Activated CD4-positive, alpha-beta T cell treated with anti-CD3 and anti-CD28 coated beads, Interleukin-2, amount 10 ng/mL, durations not matched to agents 7 days and 5 days (primary cell): ENCODE measurements around the gene ACOX2. TPM values are rescaled to one million over a fixed set of nuclear protein-coding genes. Genes with fewer than 3 reads are reported as not detected.

Experiments
- CTCF ChIA-PET: fragments of 350-600 bp; sonication (Branson Sonifier 250); formaldehyde crosslinking; loops from one replicate; lab custom pipeline; 2021; ENCODE audit warnings: antibody characterized with exemption; lab: Charles Lee
- POLR2A ChIA-PET: fragments of 350-600 bp; sonication (Branson Sonifier 250); formaldehyde crosslinking; loops from one replicate; lab custom pipeline; 2021; ENCODE audit warnings: antibody characterized with exemption; lab: Charles Lee
- DNase-seq: peaks from one replicate; pipeline ENCODE4 v3.0.0-alpha.2; 2020
- H3K27ac Mint-ChIP-seq: one replicate; pipeline ENCODE4 v1.8.0; 2021; ENCODE audit warnings: mild to moderate bottlenecking, moderate library complexity, mixed read lengths
- H3K27me3 Mint-ChIP-seq: one replicate; pipeline ENCODE4 v1.8.0; 2021; ENCODE audit warnings: mixed read lengths
- H3K36me3 Mint-ChIP-seq: one replicate; pipeline ENCODE4 v1.8.0; 2021; ENCODE audit warnings: low read depth, mixed read lengths
- H3K4me1 Mint-ChIP-seq: one replicate; pipeline ENCODE4 v1.8.0; 2021; ENCODE audit warnings: mixed read lengths
- H3K4me3 Mint-ChIP-seq: one replicate; pipeline ENCODE4 v1.8.0; 2021; ENCODE audit warnings: mild to moderate bottlenecking, moderate library complexity, mixed read lengths
- H3K9me3 Mint-ChIP-seq: one replicate; pipeline ENCODE4 v1.8.0; 2021; ENCODE audit warnings: mixed read lengths
- total RNA-seq, 2 experiments: library from RNA; stranded (reverse); gene quantifications; one replicate each; pipeline ENCODE4 v1.2.3, GENCODE V29; 2021

Gene ACOX2
- total RNA-seq, 2 experiments from 2014 or later, result not detected

GRCh38 chr3:58574106-58574505, 37.1 kb upstream of the ACOX2 start:
- Mint-ChIP-seq H3K27ac (no peak overlapping the region), H3K4me1 (no peaks in the 10 kb centered on the region), H3K36me3 (no peaks in the 10 kb centered on the region), H3K9me3 (no peaks in the 10 kb centered on the region), H3K4me3 (no peak overlapping the region), H3K27me3 (peaks cover 6% of the 10 kb centered on the region)
- POLR2A ChIA-PET, result no interaction called here
- DNase-seq, result no peak
- CTCF ChIA-PET, result no interaction called here

- H3K9me3 Mint-ChIP-seq, result no peaks in the 10 kb centered on the region
- CTCF ChIA-PET, result no interaction called here
- POLR2A ChIA-PET, result no interaction called here
- no peaks in the 10 kb centered on the region for H3K36me3 Mint-ChIP-seq
- H3K4me1 Mint-ChIP-seq, result peaks cover 3% of the 10 kb centered on the region
- H3K4me3 Mint-ChIP-seq, result no peak overlapping the region
- no peak for DNase-seq
- no peak overlapping the region for H3K27ac Mint-ChIP-seq
- H3K27me3 Mint-ChIP-seq, result peaks cover 6% of the 10 kb centered on the region
Measured at GRCh38 chr3:58573640-58574039, 36.6 kb upstream of the ACOX2 start.

DNA sequence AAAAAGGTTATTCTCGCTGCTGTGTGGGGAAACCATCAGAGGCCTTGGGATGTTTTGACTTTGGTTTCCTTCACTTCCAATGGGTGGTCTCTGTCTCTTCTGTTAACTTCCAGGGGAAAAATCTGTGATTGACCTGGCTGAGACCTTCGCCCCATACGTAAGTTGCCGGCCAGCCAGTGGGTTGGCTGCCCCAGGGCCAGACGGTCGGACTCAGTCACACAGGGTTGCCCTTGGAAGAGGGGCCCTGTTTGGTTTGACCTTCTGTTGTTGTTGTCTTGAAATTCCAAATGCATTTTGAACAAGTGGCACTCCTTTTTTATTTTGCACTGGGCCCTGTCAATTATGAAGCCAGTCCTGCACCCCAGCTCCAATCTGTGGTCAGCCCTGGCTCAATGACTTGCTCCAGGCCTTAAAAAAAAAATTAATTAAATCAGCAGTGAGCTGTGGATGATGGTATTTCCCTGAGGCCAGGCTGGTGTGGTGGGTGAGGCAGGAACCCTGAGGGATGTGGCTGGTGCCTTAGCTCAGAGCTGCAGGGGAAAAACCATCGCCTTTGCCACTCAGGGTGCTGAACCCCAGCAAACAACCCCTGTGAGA, 35.7 kb upstream of the ACOX2 start:
- no peak for DNase-seq
- Mint-ChIP-seq H3K27me3 (peaks cover 6% of the 10 kb centered on the region), H3K4me3 (no peak overlapping the region), H3K4me1 (peaks cover 4% of the 10 kb centered on the region), H3K9me3 (no peaks in the 10 kb centered on the region), H3K36me3 (no peaks in the 10 kb centered on the region), H3K27ac (no peak overlapping the region)
- CTCF ChIA-PET, result no interaction called here
- POLR2A ChIA-PET, result no interaction called here

DNA sequence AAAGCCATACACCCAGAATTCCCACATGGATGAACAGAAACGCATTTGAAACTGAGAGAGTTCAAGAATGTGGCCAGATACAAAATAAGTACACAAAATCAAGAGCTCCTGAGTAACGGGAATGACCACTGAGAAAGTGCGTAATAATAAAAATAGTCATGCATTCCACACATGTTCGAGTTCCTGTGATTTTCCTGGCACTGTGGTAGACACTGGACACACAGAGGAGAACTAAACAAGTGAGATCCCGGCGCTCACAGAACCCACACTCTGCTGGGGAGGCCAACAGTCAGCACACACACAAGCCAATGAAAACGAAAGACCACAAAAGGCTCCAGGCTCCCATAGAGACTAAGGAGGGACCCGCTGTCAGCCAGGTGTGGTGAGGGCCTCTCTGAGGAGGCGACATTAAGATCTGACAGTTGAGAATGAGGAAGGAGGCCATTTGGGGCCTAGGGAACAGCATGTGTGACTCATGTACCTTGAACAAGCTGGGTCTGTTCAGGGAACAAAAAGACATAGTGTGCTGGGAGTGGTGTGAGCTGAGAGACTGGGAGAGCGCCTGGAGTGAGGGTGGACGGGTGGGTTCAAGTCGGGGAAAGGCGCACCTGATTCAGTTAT, 35.1 kb upstream of the ACOX2 start:
- no peaks in the 10 kb centered on the region for H3K36me3 Mint-ChIP-seq
- H3K27ac Mint-ChIP-seq, result no peak overlapping the region
- H3K4me1 Mint-ChIP-seq, result peaks cover 4% of the 10 kb centered on the region
- H3K27me3 Mint-ChIP-seq, result peaks cover 6% of the 10 kb centered on the region
- CTCF ChIA-PET, result interaction anchor here (0.7 to 1.1 kb wide), 2 partner anchors 13 to 15 kb away, joined by 3 to 4 read pairs; no protein-coding TSS in a partner anchor
- no peak for DNase-seq
- no peaks in the 10 kb centered on the region for H3K9me3 Mint-ChIP-seq
- no peak overlapping the region for H3K4me3 Mint-ChIP-seq
- POLR2A ChIA-PET, result no interaction called here

DNA sequence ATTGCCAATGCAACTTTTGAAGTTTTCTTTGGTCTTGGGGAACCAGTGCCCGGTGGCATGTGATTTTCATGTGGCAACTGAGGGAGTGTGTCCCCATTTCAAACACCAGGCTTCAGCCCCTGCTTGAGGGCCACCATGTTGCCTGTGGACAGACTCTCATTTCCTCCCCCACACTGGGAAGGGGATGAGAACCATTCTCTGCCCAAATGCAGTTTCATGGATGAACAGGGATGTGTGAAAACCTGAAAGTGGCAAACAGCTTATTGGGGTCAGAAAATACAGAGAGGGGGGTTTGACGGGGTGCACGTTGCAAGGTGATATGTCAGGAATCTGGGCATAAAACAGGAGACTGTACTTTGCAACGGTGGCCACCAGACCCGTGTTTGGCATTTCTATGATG, 33.9 kb upstream of the ACOX2 start:
- Mint-ChIP-seq H3K27me3 (peaks cover 6% of the 10 kb centered on the region), H3K36me3 (no peaks in the 10 kb centered on the region), H3K4me1 (peaks cover 4% of the 10 kb centered on the region), H3K4me3 (no peak overlapping the region), H3K9me3 (no peaks in the 10 kb centered on the region), H3K27ac (no peak overlapping the region)
- CTCF ChIA-PET, result interaction anchor here (1.1 to 3.7 kb wide), 3 partner anchors 12 to 60 kb away, joined by 4 to 19 read pairs (median 5); no protein-coding TSS in a partner anchor
- DNase-seq, result no peak
- POLR2A ChIA-PET, result no interaction called here

DNA sequence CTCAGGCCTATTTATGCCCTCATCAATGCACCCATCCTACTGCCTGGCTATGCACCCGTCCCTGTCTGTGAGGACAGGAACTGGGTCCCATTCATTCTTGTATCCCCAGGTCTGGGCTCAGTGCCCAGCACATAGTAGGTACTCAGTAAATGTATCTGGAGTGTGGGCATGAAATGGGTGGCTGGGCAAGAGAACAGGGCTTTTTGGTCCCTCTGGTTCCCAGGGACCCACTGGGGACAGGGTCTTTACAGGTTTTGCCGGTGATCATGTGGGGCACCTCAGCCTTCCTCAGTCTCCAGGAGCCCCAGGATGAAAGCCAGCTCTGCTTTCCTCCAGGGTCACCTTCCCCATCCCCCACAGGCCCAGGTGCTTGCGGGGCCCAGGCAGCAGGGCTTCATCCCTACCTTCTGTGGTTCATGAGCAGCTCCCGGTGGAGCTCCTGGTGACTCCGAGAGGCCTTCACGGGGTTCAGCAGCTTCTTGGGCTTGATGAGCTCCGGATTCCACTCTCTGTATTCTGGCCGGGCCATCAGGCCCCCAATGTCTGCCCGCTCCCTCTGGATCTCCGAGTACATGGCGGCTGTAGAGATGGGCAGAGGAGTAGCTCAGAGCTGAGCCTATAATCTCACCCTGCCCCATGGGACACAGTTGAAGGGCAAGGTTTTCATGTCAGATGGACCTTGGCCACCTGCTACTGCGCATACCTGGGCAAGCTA, 32.5 kb upstream of the ACOX2 start:
- peaks cover 4% of the 10 kb centered on the region for H3K4me1 Mint-ChIP-seq
- no peak overlapping the region for H3K27ac Mint-ChIP-seq
- DNase-seq, result no peak
- no peaks in the 10 kb centered on the region for H3K9me3 Mint-ChIP-seq
- ChIA-PET POLR2A (no interaction called here), CTCF (interaction anchor here (1.0 to 3.7 kb wide), 4 partner anchors 14 to 61 kb away, joined by 3 to 19 read pairs (median 4); no protein-coding TSS in a partner anchor)
- no peaks in the 10 kb centered on the region for H3K36me3 Mint-ChIP-seq
- no peak overlapping the region for H3K4me3 Mint-ChIP-seq
- H3K27me3 Mint-ChIP-seq, result peaks cover 6% of the 10 kb centered on the region

DNA sequence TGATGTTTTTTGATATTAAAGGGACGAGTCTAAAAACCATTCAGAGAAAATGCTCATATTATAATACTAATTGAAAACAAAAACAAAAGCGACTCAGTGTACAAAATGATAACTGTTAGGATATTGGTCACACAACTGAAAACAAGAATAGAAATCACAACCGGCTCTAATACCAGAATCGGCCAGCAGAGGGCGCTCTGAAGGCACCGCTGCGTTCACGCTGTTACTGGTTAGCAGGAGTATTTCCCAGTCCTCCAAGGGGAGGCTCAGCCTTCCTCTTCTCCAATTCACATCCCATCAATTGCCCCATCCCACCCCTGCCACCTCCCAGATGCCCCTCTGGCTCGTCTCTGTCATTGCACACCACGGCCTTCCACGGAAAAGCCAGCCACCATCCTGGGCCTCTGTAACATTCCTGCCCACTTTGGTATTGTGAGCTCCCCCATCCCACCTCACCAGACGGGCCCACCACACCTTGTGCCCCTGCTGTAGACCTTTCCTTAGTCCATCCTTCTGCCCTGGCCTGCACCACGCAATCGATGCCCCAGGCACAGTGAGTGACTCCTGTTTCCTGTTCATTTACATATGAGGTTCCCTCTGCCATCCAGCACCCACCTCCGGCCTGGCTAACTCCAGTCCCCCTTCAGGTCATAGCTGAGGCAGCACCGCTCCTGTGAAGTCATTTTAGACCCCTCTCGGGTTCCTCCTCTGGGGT, 31.7 kb upstream of the ACOX2 start:
- POLR2A ChIA-PET, result no interaction called here
- CTCF ChIA-PET, result interaction anchor here (1.0 to 3.7 kb wide), 4 partner anchors 15 to 62 kb away, joined by 3 to 19 read pairs (median 4); no protein-coding TSS in a partner anchor
- Mint-ChIP-seq H3K36me3 (no peaks in the 10 kb centered on the region), H3K27ac (no peak overlapping the region), H3K27me3 (peaks cover 6% of the 10 kb centered on the region), H3K9me3 (no peaks in the 10 kb centered on the region), H3K4me1 (peaks cover 4% of the 10 kb centered on the region), H3K4me3 (no peak overlapping the region)
- DNase-seq, result peak; percentile 70

- Mint-ChIP-seq H3K27ac (no peak overlapping the region), H3K4me3 (no peak overlapping the region), H3K4me1 (peaks cover 4% of the 10 kb centered on the region), H3K36me3 (no peaks in the 10 kb centered on the region), H3K27me3 (peaks cover 6% of the 10 kb centered on the region), H3K9me3 (no peaks in the 10 kb centered on the region)
- no peak for DNase-seq
- CTCF ChIA-PET, result interaction anchor here (1.0 to 2.0 kb wide), 5 partner anchors 13 to 261 kb away, joined by 4 to 6 read pairs (median 5); partner anchors contain the start of genes HTD2 and RPP14
- POLR2A ChIA-PET, result no interaction called here
Measured at GRCh38 chr3:58567251-58567515, 30.2 kb upstream of the ACOX2 start.

DNA sequence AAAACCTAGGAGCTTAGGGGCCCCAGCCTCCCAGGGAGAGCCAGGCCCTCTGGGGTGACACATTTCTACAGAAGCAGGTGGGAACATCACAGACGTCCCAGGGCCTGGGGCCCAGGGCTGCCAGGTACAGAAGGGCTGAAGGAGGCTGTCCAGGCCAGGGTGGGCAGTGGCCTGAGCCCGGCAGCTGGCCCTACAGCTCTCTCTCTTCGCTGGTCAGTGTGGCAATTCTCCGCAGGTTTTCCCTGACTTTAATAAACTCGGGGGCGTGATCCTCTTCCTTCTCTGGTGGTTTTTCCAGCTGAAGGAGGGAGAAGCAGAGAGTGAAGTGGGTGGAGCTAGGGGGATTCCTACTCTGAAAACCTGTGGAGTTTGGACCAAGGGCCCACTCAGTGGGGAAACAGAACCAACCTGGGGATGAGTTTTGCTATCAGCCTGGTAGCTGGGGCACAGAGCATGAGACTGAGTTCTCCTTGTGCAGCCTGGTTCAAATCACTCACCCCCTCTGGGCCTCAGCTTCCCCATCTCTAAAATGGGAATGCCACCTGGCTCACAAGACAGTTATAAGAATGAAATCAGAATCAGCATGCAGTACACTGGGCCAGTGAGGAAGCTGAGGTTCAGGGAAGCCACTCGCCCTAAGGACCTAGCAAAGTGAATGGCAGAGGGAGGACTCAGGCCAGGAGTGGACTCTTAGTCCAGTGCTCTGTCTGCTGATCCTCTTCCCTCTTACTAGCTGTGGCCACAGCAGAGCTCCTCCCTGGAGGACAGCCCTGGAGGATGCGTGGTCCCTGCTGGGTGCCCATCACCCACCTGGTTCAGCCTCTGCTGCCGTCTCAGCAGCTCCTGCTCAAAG, 29.6 kb upstream of the ACOX2 start:
- POLR2A ChIA-PET, result no interaction called here
- Mint-ChIP-seq H3K4me1 (peaks cover 4% of the 10 kb centered on the region), H3K36me3 (no peaks in the 10 kb centered on the region), H3K27me3 (peaks cover 5% of the 10 kb centered on the region), H3K4me3 (no peak overlapping the region), H3K27ac (no peak overlapping the region), H3K9me3 (no peaks in the 10 kb centered on the region)
- CTCF ChIA-PET, result interaction anchor here (1.0 to 2.0 kb wide), 5 partner anchors 13 to 261 kb away, joined by 4 to 6 read pairs (median 5); partner anchors contain the start of genes HTD2 and RPP14
- DNase-seq, result no peak

DNA sequence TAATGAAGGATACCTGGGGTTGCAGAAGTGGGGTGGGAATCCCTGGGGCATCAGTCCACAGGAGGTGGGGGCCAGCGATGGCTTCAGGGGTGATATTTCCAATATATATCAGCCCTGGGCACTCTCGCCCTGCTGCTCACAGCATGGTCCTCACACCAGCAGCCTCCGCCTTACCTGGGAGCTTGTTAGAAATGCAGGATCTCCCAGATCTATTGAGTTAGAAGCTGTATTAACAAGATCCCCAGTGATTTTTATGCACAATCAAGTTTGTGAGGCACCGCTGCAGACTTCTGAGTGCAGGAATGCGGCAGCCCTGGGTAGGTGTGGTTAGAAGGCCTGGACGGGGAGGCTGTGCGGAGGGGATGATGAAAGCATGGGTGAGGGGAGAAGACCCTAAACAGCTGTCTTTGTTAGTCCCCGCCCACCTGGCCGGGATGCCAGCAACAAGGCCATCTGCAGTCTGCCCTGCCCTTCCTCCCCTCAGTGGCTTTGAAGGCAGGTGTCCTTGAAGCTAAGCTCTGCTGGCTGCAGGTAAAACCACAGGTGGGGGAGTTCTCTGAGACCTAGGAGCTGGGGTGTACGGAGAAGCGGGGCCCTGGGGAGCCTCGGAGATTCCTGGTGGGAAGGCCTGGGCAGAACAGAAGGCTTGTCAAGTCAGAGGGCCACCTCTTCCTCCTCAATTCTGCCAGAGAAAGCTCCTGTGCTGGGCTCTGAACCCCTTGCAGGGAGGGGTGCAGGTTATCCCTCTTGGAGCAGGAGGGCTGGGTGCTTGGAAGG, 28.8 kb upstream of the ACOX2 start:
- H3K27me3 Mint-ChIP-seq, result peaks cover 3% of the 10 kb centered on the region
- DNase-seq, result no peak
- no peak overlapping the region for H3K4me3 Mint-ChIP-seq
- H3K4me1 Mint-ChIP-seq, result peaks cover 4% of the 10 kb centered on the region
- ChIA-PET CTCF (interaction anchor here (1.4 to 1.7 kb wide), 2 partner anchors 19 to 260 kb away, joined by 4 to 6 read pairs; partner anchors contain the start of genes HTD2 and RPP14), POLR2A (no interaction called here)
- no peaks in the 10 kb centered on the region for H3K9me3 Mint-ChIP-seq
- no peak overlapping the region for H3K27ac Mint-ChIP-seq
- no peaks in the 10 kb centered on the region for H3K36me3 Mint-ChIP-seq

DNA sequence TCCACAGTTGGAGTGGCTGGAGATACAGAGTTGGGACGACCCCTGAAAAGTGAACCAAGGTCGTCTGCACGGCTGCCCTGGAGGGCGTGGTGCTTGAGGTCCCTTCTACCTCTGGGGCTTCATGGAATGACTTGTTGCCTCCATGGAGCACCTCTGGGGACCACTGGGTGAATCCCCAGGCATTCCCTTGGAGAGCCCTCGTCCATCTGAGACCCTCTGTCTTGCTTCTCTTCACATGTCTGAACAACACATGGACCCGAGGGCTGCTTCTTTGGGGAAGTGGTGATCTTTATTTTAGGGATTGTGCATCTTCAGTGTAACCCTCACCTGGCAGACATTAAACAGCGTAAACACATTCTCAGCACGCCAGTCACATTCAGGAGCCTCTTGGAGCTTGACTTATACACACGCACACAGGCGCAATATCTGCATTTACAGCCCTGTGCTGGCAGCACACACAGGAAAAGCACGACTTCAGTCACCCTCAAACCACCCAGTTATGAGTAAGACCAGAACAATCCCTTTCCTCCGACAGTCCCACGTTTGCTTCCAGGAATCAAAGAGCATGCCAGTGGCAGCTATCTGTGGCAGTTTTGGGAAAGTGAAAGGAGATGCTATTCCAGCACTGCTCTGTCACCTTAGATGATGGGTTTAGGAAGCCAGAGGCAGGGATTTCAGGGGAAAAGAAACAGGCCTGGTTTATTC, 27.6 kb upstream of the ACOX2 start:
- ChIA-PET POLR2A (no interaction called here), CTCF (no interaction called here)
- peaks cover 4% of the 10 kb centered on the region for H3K4me1 Mint-ChIP-seq
- no peaks in the 10 kb centered on the region for H3K9me3 Mint-ChIP-seq
- no peaks in the 10 kb centered on the region for H3K27me3 Mint-ChIP-seq
- H3K27ac Mint-ChIP-seq, result no peak overlapping the region
- no peaks in the 10 kb centered on the region for H3K36me3 Mint-ChIP-seq
- H3K4me3 Mint-ChIP-seq, result no peak overlapping the region
- DNase-seq, result no peak
